HUES6 (cell line): ENCODE data around the gene VASN.

Experiments used
- H3K27ac ChIP-seq: 2 replicates; pipeline ENCODE4 v1.7.0; 2013; ENCODE audit warnings: low read depth, mild to moderate bottlenecking, low read length, inconsistent platforms
- H3K27me3 ChIP-seq: 2 replicates; pipeline ENCODE4 v1.6.1; 2013; ENCODE audit warnings: low read length; ENCODE audit not compliant: control insufficient read depth, insufficient read depth
- H3K36me3 ChIP-seq: 2 replicates; pipeline ENCODE4 v1.6.1; 2013; ENCODE audit warnings: low read length; ENCODE audit not compliant: control insufficient read depth, insufficient read depth
- H3K4me1 ChIP-seq: 2 replicates; pipeline ENCODE4 v1.6.1; 2013; ENCODE audit warnings: low read length; ENCODE audit not compliant: control insufficient read depth, insufficient read depth
- H3K4me3 ChIP-seq: 2 replicates; pipeline ENCODE4 v1.5.1; 2013; ENCODE audit warnings: low read depth, low read length
- H3K9ac ChIP-seq: one replicate; pipeline ENCODE4 v1.6.1; 2013; ENCODE audit warnings: mild to moderate bottlenecking, low read length
- H3K9me3 ChIP-seq: 2 replicates; pipeline ENCODE4 v1.6.1; 2013; ENCODE audit warnings: low read depth, low read length; ENCODE audit not compliant: control insufficient read depth, insufficient read depth

Gene VASN

DNA sequence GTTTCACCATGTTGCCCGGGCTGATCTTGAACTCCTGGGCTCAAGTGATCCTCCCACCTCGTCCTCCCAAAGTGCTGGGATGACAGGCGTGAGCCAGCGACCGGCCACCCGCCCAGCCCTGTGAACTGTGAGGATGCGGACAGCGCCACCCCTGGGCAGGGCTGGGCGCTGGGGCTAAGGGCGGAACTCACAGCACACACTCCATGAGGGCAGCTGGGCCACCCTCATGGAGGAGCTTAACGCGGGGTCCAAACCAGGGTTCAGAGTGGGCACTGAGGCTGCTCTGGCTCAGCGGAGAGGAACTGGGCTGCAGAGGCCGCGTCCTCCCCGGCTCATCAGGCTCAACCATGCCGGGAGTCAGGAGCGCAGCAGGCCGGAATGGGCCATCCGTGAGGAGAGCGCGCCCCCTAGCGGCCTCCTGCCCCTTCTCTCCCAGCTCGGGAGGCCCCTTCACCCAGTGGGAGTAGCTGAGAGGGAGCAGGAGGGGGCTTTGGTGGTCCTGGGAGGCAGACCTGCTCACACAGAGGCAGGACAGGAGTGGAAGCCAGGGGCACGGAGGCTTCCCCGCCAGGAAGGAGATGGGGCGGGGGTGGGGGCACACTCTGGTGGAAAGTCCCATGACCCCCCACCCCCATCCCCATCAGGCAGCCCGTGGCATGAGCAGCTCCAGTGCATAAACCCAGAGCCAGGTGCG is 30.9 kb downstream of the VASN start:
- no peak overlapping the region for H3K27ac ChIP-seq
- H3K4me3 ChIP-seq: peak overlapping the region; percentile 36
- H3K27me3 ChIP-seq: no peaks in the 10 kb centered on the region
- H3K9ac ChIP-seq: no peak overlapping the region
- peaks cover 12% of the 10 kb centered on the region for H3K36me3 ChIP-seq
- no peaks in the 10 kb centered on the region for H3K9me3 ChIP-seq
- H3K4me1 ChIP-seq: peaks cover 7% of the 10 kb centered on the region

DNA sequence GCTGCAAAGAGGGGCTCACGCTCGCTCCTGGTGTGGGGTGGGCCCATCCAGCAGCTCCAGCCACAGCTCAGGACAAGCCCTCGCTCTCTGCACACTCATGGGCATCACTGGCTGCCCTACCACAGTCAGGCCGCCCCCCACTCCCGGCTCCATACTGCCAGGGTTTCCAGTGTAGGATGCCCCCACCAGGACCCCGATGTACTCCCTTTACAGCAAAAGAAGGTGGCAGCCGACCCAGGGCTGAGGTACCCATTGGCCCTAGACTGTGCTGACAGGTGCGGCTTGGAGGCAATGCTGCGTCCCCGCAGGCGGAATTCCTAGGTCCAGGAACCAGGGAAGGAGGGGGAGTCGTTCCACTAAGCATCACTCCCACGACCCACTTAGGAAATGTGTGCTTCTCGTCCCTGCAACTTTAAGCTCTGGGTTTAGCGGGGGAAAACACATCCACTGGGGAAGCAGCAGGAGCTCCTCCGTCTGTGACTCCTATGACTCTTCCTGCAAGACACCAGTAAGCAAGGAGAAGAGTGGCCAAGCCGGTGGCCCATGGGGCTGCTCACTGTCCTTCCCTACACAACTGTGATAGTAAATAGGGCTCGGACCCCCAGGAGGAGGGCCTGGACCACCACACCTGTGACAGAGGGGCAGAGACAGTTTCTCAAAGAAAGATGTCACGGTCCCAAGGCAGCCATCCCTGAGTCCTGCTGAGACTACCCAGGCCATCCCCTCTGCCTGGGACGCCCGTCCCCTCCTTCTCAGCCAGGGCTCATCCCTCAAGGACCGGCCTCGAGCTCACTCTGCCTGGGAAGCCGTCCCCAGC is 31.7 kb downstream of the VASN start:
- peaks cover 7% of the 10 kb centered on the region for H3K4me1 ChIP-seq
- no peak overlapping the region for H3K4me3 ChIP-seq
- no peak overlapping the region for H3K27ac ChIP-seq
- no peaks in the 10 kb centered on the region for H3K27me3 ChIP-seq
- H3K36me3 ChIP-seq: peaks cover 19% of the 10 kb centered on the region
- H3K9ac ChIP-seq: no peak overlapping the region
- H3K9me3 ChIP-seq: no peaks in the 10 kb centered on the region

DNA sequence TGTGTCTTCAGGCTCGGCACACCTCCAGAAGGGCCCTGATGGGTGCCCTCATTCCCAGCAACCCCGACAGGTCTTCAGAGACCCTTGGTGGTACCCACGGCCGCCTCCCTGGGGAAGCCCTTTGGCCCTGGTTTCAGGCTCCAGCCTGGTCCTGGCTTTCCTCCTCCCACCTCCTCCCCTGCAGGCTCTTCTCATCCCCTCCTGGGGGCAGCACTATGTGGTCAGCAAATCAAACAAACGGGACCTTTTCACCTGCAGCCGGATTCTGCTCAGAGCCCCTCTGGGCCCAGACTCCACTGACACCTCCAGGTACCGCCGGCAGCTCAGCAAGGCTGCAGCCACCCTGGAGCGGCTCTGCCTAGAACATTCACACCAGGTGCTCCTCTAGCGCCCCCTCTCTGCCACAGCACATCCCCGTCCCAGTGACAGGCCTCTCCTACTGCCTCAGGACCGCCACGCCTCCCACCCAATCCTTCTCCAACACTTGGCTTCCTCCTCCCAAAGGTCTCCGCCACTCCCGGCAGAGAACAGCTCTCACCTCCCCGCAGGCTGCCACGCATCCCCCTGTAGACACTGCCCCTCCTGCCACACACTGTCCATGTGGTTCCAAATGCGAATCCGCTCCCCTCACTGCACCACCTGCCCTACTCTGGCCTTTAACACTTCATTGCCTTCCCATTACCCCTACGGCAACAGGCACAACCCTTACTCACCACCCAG is 32.8 kb downstream of the VASN start:
- Histone ChIP-seq H3K4me1 (peaks cover 7% of the 10 kb centered on the region), H3K27me3 (no peaks in the 10 kb centered on the region), H3K9ac (no peak overlapping the region), H3K9me3 (no peaks in the 10 kb centered on the region), H3K36me3 (peaks cover 19% of the 10 kb centered on the region), H3K27ac (no peak overlapping the region), H3K4me3 (no peak overlapping the region)

- Histone ChIP-seq H3K27me3 (no peaks in the 10 kb centered on the region), H3K9ac (no peak overlapping the region), H3K36me3 (peaks cover 19% of the 10 kb centered on the region), H3K4me3 (no peak overlapping the region), H3K4me1 (peaks cover 7% of the 10 kb centered on the region), H3K27ac (no peak overlapping the region), H3K9me3 (no peaks in the 10 kb centered on the region)
Measured at GRCh38 chr16:4404967-4405696, 33.5 kb downstream of the VASN start.

DNA sequence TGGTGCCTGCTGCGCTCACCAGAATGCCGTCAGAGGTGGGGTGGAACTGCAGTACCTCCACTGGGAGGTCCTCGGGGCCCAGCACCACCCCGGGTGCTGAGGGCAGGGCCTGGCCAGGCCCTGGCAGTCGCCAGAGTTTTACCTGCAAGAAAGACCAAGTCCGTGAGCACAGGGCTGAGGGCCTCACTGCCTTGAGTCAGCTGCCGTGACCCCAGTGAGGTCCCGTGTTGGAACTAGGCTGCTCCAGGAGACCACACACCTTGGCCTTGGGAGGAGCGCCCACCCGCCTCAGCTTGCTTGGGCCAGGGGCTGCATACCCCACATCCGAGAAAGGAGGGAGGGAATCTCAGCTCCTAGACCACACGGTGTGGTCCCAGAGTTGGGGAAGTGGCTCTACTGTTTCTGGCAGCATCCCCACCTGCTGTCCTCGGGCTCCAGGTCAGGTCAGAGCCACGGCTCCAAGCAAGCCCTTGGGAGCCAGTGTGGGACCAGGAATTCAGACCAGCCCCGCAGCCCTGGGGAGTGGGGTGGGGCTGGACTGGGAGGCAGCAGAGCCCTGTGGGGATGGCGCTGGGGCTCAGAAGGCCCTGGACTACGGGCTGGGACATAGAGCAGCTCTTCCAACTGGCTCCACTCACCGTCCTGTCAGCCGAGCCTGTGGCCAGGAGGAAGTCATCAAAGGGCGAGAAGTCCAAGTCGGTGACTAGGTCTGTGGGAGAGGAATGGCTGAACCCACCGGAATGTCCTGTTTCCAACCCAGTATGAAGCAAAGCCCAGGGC is 36.1 kb downstream of the VASN start:
- H3K4me3 ChIP-seq: no peak overlapping the region
- no peak overlapping the region for H3K9ac ChIP-seq
- H3K27ac ChIP-seq: no peak overlapping the region
- no peaks in the 10 kb centered on the region for H3K27me3 ChIP-seq
- no peaks in the 10 kb centered on the region for H3K9me3 ChIP-seq
- peaks cover 3% of the 10 kb centered on the region for H3K4me1 ChIP-seq
- H3K36me3 ChIP-seq: peaks cover 25% of the 10 kb centered on the region

DNA sequence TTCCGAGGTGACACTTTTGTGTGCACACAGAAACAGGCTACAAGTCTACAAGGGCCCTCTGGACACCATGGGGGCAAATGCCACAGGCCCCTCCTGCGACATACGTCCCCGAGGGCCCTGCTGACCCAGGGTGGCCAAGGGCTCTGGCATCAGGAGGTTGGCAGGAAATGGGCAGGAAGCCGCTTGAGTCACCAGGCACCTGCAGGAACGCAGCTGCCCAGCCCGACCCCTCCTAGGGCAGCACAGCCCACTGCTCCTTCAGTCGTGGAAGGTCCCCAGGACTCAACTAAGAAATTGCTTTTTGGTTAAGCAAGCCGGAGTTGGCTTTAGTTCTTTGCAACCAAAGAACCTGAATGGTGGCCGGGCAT is 36.7 kb downstream of the VASN start:
- Histone ChIP-seq H3K9ac (no peak overlapping the region), H3K27ac (no peak overlapping the region), H3K9me3 (no peaks in the 10 kb centered on the region), H3K27me3 (no peaks in the 10 kb centered on the region), H3K36me3 (peaks cover 30% of the 10 kb centered on the region), H3K4me1 (peaks cover 3% of the 10 kb centered on the region), H3K4me3 (no peak overlapping the region)

DNA sequence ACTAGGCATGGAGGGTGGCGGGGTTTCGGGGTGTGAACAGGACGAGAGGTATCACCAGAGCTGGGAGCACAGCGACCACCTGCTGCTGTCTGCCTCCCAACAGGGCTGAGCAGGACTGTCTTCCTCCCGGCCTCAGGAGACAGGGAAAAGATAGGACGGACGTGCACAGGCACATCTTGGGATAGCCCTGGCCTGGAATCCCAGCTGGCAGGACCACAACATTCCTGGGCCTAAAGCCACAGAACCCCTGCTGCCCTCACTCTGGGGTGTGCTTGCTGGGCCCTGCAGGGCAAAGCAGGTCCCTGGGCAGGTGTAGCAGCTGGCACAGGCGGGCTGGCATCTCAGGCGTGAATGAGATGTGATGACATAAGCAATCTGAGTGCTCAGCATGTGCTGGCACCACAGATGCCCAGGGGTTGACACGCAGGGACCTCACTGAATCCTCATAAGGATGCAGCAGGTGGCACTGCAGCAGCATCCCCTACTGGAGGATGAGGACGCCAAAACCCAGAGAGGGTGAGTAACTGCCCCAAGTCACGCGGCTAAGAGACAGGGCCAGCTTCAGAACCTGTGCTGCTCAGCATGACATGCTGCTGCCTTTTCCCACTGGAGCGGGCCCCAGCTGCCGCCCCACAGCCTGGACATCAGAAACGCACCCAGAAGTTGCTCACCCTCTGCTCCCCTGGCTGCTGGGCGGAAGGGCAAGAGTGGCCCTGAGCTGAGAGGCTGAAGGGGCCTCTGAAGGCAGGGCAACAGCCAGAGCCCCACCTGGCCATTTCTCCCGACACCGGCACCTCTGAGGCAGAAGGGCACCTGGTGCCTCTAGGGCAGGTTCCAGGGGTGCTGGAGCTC is 37.7 kb downstream of the VASN start:
- no peak overlapping the region for H3K9ac ChIP-seq
- peaks cover 3% of the 10 kb centered on the region for H3K4me1 ChIP-seq
- no peak overlapping the region for H3K27ac ChIP-seq
- H3K4me3 ChIP-seq: no peak overlapping the region
- no peaks in the 10 kb centered on the region for H3K9me3 ChIP-seq
- no peaks in the 10 kb centered on the region for H3K27me3 ChIP-seq
- peaks cover 30% of the 10 kb centered on the region for H3K36me3 ChIP-seq

DNA sequence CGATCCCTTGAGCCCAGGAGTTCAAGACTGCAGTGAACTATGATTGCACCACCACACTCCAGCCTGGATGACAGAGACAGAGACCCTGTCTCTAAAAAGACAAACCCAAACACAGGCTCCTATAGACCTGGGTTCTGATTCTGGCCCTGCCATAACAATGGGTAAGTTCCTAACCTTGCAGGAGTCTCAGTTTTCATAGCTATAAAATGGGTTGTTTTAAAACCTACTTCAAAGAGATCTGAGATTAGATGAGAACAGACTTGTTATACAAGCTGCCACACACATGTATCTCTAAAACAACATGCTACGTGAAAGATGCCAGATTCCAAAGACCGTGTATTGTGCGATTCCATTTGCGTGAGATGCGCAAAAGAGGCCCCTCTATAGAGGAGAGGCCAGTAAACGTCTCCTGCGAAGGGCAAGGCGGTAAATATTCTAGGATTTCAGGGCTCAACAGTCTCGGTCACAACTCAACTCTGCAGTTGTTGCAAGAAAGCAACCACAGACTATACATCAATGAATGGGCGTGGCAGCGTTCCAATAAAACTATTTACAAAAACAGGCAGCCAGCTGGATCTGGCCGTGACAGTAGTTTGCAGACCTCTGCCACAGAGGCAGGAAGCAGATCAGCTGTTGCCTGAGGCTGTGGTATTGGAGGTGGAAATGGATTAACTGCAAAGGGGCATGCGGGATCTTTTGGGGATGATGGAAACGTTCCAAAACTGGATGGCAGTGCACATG is 38.9 kb downstream of the VASN start:
- no peak overlapping the region for H3K4me3 ChIP-seq
- H3K27me3 ChIP-seq: no peaks in the 10 kb centered on the region
- no peaks in the 10 kb centered on the region for H3K9me3 ChIP-seq
- H3K4me1 ChIP-seq: peaks cover 6% of the 10 kb centered on the region; the same call in 1 of the 2 replicates
- no peak overlapping the region for H3K9ac ChIP-seq
- H3K36me3 ChIP-seq: peaks cover 25% of the 10 kb centered on the region
- no peak overlapping the region for H3K27ac ChIP-seq

DNA sequence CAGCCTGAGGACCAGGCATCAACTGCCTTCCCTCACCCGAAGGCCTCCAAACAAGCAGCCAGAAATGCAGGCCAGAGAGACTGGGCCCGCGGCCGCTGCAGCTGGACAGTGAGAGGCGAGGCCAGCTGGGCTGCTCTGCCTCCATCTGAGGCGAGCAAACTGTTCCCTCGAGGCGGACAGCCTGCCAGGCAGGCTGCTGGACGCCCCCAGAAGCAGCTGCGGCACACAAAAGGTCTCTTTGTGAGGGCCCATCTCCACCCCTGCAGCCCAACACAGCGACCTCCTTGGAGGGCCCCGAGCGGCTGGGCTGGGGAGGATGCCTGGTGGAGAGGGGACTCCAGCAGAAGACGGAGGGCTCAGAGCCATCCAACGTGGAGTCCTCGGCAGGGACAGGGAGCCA is 40.0 kb downstream of the VASN start:
- no peak overlapping the region for H3K27ac ChIP-seq
- peaks cover 25% of the 10 kb centered on the region for H3K36me3 ChIP-seq
- no peak overlapping the region for H3K4me3 ChIP-seq
- peaks cover 7% of the 10 kb centered on the region; the same call in 1 of the 2 replicates for H3K4me1 ChIP-seq
- no peaks in the 10 kb centered on the region for H3K9me3 ChIP-seq
- no peak overlapping the region for H3K9ac ChIP-seq
- no peaks in the 10 kb centered on the region for H3K27me3 ChIP-seq
